GM11168 (cell line): ENCODE data around the gene ITGAV.

ENCODE experiments used
- in situ Hi-C: fragments of 300-500 bp; cut with MboI; formaldehyde crosslinking; loops from one replicate; pipeline ENCODE4 v1.12.0; 2022; ENCODE audit warnings: low sequenced_read_pairs; ENCODE audit not compliant: unreplicated experiment

Gene ITGAV

DNA sequence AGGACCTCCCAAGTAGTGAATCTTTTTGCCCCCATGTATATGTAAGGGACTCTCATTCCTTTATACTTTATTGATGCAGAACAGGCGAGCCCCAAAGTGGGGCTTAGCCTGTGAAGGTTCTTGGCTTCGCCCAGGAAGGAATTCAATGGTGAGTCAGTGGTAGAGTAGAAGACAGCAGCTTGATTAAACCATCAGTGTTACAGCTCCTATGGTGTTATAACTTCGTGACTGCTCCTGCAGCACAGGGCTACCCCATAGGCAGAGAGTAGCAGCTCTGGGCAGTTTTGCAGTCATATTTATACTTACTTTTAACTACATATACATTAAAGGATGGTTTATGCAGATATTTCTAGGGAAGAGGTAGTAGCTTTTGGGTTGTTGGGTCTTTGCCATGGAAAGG lies 115.0 kb downstream of the ITGAV start:
- in situ Hi-C loops = no loop called here

DNA sequence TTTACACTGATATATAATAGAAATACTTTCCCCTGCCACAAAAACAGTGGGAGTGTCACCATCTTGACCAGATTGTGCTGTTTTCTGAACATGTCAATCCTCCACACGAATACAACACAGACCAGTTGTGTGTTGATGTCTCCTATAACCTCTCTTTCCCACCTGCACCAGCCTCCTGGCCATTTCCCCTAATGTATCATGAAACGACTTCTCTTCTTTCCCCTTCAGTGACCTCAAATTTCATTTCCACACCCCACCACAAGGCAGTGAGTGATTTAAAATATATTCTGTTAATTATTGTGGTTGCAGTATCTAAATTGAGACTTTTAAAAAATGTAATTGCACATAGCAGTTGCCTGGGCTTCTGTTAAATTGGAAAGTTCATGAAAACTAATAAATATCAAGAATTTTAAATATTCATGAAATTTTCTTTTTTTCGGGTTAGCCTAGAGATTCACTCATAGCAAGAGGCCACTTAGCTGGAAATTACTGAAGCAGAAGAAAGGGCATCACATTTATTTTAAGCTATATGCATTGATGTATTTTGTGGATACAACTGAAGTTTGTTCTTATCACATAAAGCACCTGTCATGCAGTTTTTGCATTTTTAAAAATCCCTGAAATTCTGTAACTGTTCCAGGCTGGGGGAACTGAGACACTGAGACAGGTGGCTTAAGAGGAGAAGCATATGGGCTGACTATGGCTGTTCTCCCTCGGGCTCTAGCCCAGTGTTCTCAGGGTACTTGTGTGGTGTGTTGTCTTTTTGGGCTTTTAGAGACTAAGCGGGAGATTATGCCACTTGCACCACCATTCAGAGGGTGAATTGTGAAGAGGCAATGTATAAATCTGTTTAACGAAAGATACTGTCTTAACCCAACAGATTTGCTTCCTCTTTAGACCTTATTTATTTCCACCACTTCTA lies 119.9 kb downstream of the ITGAV start:
- in situ Hi-C loops = no loop called here

- in situ Hi-C loops = no loop called here
These were observed 123.8 kb downstream of the ITGAV start for GRCh38 chr2:186713691-186714090.

DNA sequence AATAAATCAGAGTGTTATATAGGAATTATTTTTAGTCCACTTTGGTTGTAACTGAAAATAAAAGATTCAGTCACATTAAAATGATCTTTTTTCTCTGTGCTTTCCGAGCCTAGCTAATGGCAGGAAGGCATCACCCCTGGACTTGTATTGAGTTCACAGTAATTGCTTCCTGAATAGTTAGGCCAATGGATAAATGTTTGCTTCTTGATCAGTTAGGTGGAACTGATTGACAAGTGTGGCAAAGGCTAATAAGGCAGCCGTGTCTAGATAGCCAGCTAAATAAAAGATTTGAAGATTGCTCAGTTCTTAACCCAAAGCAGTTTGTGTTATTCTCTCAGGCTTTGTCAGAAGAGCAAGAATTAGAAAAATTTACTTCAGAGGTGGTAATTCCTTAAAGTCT lies 124.8 kb downstream of the ITGAV start:
- in situ Hi-C loops = no loop called here

GRCh38 chr2:186716004-186716403 lies 126.1 kb downstream of the ITGAV start:
- in situ Hi-C loops = no loop called here

DNA sequence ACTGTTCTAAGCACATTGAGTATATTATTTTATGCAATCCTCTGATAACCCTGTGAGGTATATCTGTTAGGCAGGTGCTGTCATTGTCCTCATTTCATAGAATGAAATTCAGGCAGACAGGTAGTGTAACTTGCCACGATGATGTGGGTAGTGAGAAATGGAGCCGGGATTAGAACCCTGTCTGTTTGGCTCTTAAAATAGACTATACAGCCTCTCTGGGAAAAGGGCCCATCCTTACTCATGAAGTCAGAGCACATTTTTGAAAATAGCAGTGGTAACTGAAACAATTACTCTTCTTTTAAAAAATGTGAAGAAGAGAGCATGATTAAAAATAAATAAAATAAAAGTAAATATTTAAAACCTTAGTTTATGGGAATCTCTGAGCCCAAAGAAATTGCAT lies 127.0 kb downstream of the ITGAV start:
- in situ Hi-C loops = no loop called here

DNA sequence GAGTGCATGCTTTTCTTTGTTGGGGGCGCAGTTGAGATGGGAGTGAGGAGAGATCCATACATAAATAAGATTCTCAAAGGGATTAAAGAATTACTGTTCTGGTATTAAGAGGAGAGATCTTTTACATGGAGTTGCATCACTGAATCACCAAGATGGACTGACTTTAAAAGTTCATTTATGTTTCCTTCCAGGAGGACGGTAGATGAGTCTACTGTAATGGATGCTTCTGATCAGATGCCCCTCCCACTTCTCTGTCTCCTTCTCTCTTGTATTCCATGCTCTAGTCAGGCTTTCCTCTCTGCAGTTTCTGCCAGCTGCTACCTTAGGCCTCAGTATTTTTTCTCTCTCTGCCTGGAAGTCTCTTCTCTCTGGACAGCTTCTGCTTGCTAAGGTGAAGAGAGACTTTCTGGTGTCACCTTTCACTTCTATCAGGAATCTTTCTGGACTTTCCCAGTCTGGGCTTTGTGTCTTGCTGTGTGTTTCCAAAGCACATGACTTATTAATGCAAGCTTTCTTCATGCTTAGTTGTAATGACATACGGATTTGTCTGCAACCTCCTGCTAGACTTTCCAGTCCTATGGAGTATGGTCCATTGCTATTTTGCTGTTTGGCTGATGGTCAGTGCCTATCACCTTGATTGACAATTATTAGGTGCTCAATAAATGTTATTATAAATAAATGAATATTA lies 127.6 kb downstream of the ITGAV start:
- in situ Hi-C loops = no loop called here

DNA sequence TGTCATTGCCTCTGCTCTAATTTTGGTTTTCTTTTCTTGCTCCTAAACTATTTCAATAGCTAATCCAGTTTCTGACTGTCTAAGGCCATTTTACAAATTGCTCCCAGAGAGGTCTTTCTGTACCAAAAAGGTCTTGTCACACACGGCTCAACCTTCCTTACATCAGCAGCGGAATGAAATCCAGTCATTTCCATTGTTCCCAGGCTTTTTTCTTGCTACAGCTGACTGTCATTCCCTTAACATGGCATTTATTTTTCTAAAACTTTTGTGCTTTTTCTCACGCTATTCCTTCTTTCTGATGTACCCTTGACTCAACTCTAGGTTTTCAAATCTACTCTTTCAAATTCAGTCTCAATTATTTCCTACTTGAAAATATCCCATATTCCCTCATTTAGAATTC lies 128.3 kb downstream of the ITGAV start:
- in situ Hi-C loops = no loop called here

DNA sequence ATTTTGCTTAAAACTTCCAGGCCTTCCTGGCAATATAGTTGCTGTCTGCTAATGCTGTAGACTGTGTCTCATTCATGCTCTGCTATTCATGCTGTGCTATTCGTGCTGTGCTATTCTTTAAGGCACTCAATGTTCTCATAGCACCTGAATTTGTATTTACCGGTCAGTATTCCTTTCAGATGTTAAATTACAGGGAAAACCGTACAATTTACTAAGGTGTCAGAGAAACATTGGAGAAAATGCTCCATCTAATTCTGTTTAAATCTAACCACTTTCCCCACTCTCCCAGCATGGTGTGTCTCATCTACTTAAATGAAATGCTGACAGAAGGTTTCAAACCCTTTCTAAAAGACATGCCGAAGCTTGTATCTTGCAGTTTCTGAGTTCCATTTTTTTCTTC lies 129.0 kb downstream of the ITGAV start:
- in situ Hi-C loops = no loop called here

DNA sequence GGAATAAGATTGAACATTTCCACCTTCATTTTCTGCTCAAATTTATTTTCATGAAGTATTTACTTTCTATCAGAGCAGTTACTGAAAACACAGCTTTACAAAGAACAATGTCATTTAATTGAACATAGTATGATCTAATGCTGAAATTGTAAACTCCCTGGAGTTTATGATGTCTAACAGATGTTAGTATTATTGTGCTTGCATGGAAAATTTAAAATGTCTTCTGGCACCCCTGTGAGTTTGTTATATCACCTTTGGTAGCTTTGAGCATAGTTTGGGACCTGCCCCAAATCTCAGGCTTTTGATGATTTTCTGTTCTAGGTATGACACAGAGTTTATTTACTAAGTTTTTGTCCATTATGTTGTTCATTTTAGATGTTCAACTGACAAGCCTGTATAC lies 132.1 kb downstream of the ITGAV start:
- in situ Hi-C loops = no loop called here

- in situ Hi-C loops = no loop called here
These were observed 134.9 kb downstream of the ITGAV start for GRCh38 chr2:186724736-186725135.

- in situ Hi-C loops = no loop called here
These were observed 135.9 kb downstream of the ITGAV start for GRCh38 chr2:186725783-186726182.

- in situ Hi-C loops = no loop called here
These were observed 137.1 kb downstream of the ITGAV start for GRCh38 chr2:186726938-186727337.

- in situ Hi-C loops = no loop called here
These were observed 138.8 kb downstream of the ITGAV start for GRCh38 chr2:186728631-186729030.
